Stimulated activated CD4-positive, alpha-beta T cell treated with anti-CD3 and anti-CD28 coated beads, Interleukin-4, amount 100 ng/mL, for 1 hour (primary cell): ENCODE results near the gene LINC01488.

Source experiments
- DNase-seq: peaks from one replicate; pipeline ENCODE4 v3.0.0-alpha.2; 2020

LINC01488 gene

DNA sequence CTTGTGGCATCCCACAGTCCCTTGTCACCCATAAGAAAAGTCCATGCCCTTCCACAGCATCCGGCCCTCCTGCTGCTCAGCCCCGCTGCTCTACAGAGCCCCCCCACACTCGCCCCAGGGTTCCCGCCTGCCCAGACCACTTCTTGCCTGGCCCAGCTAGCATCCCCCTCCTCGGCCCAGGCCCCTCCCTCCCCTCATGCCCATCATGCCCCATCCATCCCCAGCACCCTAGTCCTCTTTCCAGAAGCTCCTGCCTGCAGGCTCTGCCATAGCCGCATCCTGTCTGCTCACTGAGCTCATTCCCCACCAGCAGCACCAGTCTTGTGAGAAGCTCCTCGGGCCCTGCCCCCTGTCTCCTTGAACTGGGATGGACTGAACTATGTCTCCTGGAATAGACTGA is 54.4 kb downstream of the LINC01488 start:
- DNase-seq = no peak

DNA sequence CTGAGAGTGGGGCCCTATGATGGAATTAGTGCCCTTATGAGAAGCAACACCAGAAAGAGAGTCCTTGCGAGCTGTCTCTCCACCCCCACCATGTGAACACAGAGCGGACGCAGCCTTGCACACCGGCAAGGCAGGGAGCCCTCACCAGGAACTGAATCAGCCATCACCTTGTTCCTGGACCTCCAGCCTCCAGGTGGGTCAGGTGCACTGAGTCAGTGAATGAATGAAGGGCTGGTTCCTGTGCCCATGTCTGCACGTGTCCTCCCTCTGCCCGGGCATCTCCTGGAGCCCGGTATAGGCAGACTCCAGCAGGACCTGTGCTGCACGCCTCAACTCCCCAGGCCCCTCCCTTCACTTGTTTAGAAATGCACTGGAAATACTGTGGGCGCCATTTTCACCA is 54.9 kb downstream of the LINC01488 start:
- DNase-seq = no peak

DNA sequence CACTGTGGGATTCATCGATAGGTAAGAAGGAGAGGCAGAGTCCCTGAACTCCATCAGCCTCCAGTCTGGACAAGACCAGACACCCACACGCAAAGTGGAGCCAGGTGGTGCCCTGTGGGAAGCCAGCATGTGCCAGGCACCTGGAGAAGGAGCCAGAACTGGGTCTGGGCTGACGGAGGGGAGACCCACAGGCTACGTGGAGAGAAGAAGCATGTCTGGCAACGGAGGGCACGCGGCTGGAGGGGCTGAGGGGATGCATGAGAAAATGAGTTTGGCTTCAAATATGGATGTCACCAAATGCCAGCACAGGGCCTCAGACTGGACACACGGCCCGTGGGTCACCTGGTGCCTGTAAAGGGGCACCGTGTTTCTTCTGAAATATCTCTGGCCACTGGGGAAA is 55.7 kb downstream of the LINC01488 start:
- DNase-seq = no peak

DNA sequence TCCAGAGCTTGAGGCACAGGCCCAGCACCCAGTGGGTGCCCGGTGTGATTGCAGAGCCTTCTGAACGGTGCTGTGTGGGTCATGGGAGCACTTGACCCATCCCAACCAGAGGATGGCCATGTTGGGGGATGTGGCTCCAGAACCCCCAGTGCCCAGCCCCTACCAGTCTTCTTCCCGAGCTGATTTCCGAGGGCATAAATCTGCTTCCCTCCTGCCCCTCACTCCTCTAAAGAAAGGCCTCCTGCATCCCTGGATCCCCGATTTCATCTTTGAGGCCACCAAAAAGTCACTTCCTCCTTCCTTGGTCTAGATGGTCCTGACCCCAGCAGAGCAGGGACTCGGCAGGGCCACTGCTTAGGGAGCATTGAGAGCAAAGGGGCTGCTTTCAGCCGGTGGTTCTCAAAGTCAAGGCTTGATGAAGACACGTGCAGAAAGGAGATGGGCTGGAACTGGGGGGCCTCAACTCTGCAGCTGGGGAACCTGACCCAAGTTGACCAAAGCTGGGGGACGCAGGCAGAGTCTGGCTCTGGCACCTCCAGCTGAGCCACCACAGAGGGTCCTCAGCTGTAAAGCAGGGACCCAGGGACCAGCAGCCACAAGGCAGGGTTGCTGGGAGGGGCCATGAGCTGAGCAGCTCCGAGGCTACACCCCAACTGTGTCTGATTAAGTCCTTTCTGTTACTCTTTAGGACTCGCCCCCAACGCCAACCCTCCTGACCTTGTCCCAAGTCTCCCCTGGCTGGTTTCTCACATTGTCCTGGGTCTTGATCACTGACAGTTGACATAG is 56.6 kb downstream of the LINC01488 start:
- no peak for DNase-seq

GRCh38 chr11:69538854-69539253 is 57.4 kb downstream of the LINC01488 start:
- DNase-seq = no peak

GRCh38 chr11:69539416-69540117 is 58.1 kb downstream of the LINC01488 start:
- DNase-seq = no peak

DNA sequence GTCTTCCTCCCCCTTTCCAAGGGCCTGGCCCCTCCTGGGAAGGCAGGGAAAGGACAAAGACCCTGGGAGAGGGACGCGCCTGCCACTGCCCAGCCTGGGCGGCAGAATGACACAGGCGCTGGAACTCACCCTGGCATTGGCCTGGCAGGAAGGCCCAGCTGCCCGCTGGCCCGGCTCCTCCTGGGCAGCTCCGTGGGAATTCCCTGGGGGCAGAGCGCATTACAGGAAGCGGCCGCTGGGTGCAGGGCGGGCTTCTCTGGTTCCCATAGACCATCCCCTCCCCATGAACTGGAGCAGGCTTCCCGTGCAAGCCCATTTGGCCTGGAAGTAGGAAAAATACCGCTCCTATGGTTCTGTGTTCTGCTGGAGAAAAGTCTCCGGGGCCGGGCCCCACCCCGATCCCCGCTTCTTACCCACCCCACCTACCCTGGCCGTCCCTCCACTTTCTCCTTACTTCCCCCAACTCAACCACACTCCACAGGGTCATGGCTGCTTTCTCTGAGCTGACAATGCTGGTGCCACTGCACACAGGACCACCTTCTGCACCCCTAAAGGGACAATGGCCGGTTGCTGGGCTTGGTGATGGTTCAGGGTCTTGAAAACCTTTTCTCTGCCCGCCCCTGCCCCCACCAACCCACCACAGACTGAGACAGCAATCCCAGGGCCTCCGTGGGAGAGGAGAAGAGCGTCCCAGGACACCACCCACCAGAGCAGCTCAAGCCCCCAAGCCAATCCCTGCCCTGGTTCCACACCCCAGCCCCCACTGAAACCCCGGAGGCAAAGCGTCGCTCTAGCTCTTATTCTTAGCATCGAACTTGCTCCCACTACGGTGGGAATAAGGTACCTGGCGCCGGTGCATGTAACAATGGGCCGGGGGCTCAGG is 58.9 kb downstream of the LINC01488 start:
- no peak for DNase-seq

- no peak for DNase-seq
Measured at GRCh38 chr11:69541001-69541285, 59.5 kb downstream of the LINC01488 start.

- no peak for DNase-seq
Measured at GRCh38 chr11:69541501-69542313, 60.2 kb downstream of the LINC01488 start.

GRCh38 chr11:69542314-69543168 is 61.1 kb downstream of the LINC01488 start:
- no peak for DNase-seq
